Loucy (cell line): ENCODE results near the gene PYY.
A peak's percentile ranks its signal among the peaks of the same experiment; 100 is the strongest.

Experiments
- H2AFZ ChIP-seq: fragments of 200-600 bp; sonication (generic); 2 replicates; pipeline ENCODE4 v1.6.0; 2016; ENCODE audit warnings: antibody characterized with exemption, mild to moderate bottlenecking, low read length, moderate library complexity
- H3F3A ChIP-seq: fragments of 200-600 bp; 2 replicates; pipeline ENCODE4 v1.6.0; 2016; ENCODE audit warnings: antibody characterized with exemption, low read depth, mild to moderate bottlenecking
- H3K27me3 ChIP-seq: fragments of 200-600 bp; sonication (generic); 2 replicates; pipeline ENCODE4 v1.6.1; 2014; ENCODE audit warnings: low read length, mild to moderate bottlenecking; ENCODE audit not compliant: insufficient read depth, poor library complexity, severe bottlenecking
- H3K36me3 ChIP-seq: fragments of 200-600 bp; sonication (generic); 2 replicates; pipeline ENCODE4 v1.6.1; 2016; ENCODE audit warnings: low read length; ENCODE audit not compliant: insufficient read depth
- H3K4me1 ChIP-seq: fragments of 200-600 bp; sonication (generic); 2 replicates; pipeline ENCODE4 v1.5.1; 2014; ENCODE audit warnings: low read length, mild to moderate bottlenecking; ENCODE audit not compliant: insufficient read depth, poor library complexity, severe bottlenecking
- H3K4me2 ChIP-seq: fragments of 200-600 bp; sonication (generic); 2 replicates; pipeline ENCODE4 v1.6.0; 2014; ENCODE audit warnings: antibody characterized with exemption, low read length, low read depth, mild to moderate bottlenecking; ENCODE audit not compliant: poor library complexity, severe bottlenecking
- H3K4me3 ChIP-seq: fragments of 200-600 bp; sonication (generic); 2 replicates; pipeline ENCODE4 v1.5.1; 2014; ENCODE audit warnings: low read length, mild to moderate bottlenecking, mixed read lengths; ENCODE audit not compliant: poor library complexity, severe bottlenecking
- H3K79me2 ChIP-seq: fragments of 200-600 bp; sonication (generic); 2 replicates; pipeline ENCODE4 v1.6.1; 2014; ENCODE audit warnings: low read length; ENCODE audit not compliant: insufficient read depth
- H3K9ac ChIP-seq: fragments of 200-600 bp; sonication (generic); 2 replicates; pipeline ENCODE4 v1.6.0; 2014; ENCODE audit warnings: mild to moderate bottlenecking, low read depth, low read length, moderate library complexity; ENCODE audit not compliant: poor library complexity, severe bottlenecking
- H3K9me2 ChIP-seq: fragments of 200-600 bp; sonication (generic); replicated peaks from 2 replicates; pipeline ENCODE4 v1.6.1; 2016; ENCODE audit warnings: low read depth, low read length, mixed read lengths
- H3K9me3 ChIP-seq: fragments of 200-600 bp; sonication (generic); 2 replicates; pipeline ENCODE4 v1.6.1; 2014; ENCODE audit warnings: mild to moderate bottlenecking, antibody characterized with exemption, low read length, low read depth; ENCODE audit not compliant: insufficient read depth
- H4K20me1 ChIP-seq: fragments of 200-600 bp; sonication (generic); 2 replicates; pipeline ENCODE4 v1.6.0; 2014; ENCODE audit warnings: antibody characterized with exemption, low read length, mild to moderate bottlenecking; ENCODE audit not compliant: insufficient read depth, poor library complexity, severe bottlenecking
- CTCF ChIP-seq: fragments of 200-600 bp; sonication (generic); conservative IDR thresholded peaks from 2 replicates; pipeline ENCODE4 v1.5.1; 2014; ENCODE audit warnings: mild to moderate bottlenecking, antibody characterized with exemption, low read length
- EZH2phosphoT487 ChIP-seq: fragments of 200-600 bp; IDR thresholded peaks from 2 replicates; pipeline ENCODE4 v1.6.1; 2018; ENCODE audit warnings: antibody characterized with exemption, mild to moderate bottlenecking, moderate library complexity, borderline replicate concordance

The PYY gene

GRCh38 chr17:43917348-43918025 is 36.3 kb downstream of the PYY start:
- Histone ChIP-seq H3K9me3 (no peaks in the 10 kb centered on the region), H3K9ac (peak overlapping the region; percentile 78), H3K9me2 (no peaks in the 10 kb centered on the region), H3K79me2 (peaks cover 8% of the 10 kb centered on the region; the same call in 1 of the 2 replicates), H3F3A (no peaks in the 10 kb centered on the region), H3K36me3 (no peaks in the 10 kb centered on the region), H2AFZ (peak overlapping the region; percentile 93), H3K4me1 (peaks cover 26% of the 10 kb centered on the region), H4K20me1 (no peaks in the 10 kb centered on the region), H3K4me2 (peak overlapping the region; percentile 73), H3K27me3 (no peaks in the 10 kb centered on the region), H3K4me3 (peak overlapping the region; percentile 80)
- TF ChIP-seq EZH2phosphoT487 (no peak), CTCF (peak; percentile 67)

GRCh38 chr17:43917016-43917347 is 36.8 kb downstream of the PYY start:
- Histone ChIP-seq H3K4me3 (peak overlapping the region; percentile 80), H4K20me1 (no peaks in the 10 kb centered on the region), H3K27me3 (no peaks in the 10 kb centered on the region)

GRCh38 chr17:43916385-43916784 is 37.4 kb downstream of the PYY start:
- peaks cover 26% of the 10 kb centered on the region for H3K4me1 ChIP-seq
- peak; percentile 36 for TF ChIP-seq CTCF
- no peak for TF ChIP-seq EZH2phosphoT487
- H3F3A ChIP-seq: no peaks in the 10 kb centered on the region
- peaks cover 8% of the 10 kb centered on the region; the same call in 1 of the 2 replicates for H3K79me2 ChIP-seq
- H3K9me3 ChIP-seq: no peaks in the 10 kb centered on the region
- H3K9ac ChIP-seq: peak overlapping the region; percentile 78
- H3K4me2 ChIP-seq: peak overlapping the region; percentile 73
- no peaks in the 10 kb centered on the region for H3K36me3 ChIP-seq
- H3K27me3 ChIP-seq: no peaks in the 10 kb centered on the region
- no peaks in the 10 kb centered on the region for H3K9me2 ChIP-seq
- H2AFZ ChIP-seq: no peak overlapping the region
- H3K4me3 ChIP-seq: peak overlapping the region; percentile 80
- H4K20me1 ChIP-seq: no peaks in the 10 kb centered on the region

More at GRCh38 chr17:43917016-43917347, 36.8 kb downstream of the PYY start:
- H3K36me3 ChIP-seq: no peaks in the 10 kb centered on the region
- TF ChIP-seq CTCF (no peak), EZH2phosphoT487 (no peak)
- H3K9me3 ChIP-seq: no peaks in the 10 kb centered on the region
- peaks cover 8% of the 10 kb centered on the region; the same call in 1 of the 2 replicates for H3K79me2 ChIP-seq
- H2AFZ ChIP-seq: peak overlapping the region; percentile 93
- H3K4me1 ChIP-seq: peaks cover 26% of the 10 kb centered on the region
- H3K4me2 ChIP-seq: peak overlapping the region; percentile 73
- no peaks in the 10 kb centered on the region for H3K9me2 ChIP-seq
- no peaks in the 10 kb centered on the region for H3F3A ChIP-seq
- peak overlapping the region; percentile 78 for H3K9ac ChIP-seq
